Ishikawa (cell line): Measurements from ENCODE around the gene MLLT1.

ENCODE experiments used
- CEBPB ChIP-seq: IDR thresholded peaks from 2 replicates; pipeline ENCODE4 v1.6.1; 2012
- EGR1 ChIP-seq: IDR thresholded peaks from 2 replicates; pipeline ENCODE4 v1.6.1; 2012
- EP300 ChIP-seq: IDR thresholded peaks from 2 replicates; pipeline ENCODE4 v1.6.1; 2012; ENCODE audit warnings: borderline replicate concordance
- FOXM1 ChIP-seq: IDR thresholded peaks from 2 replicates; pipeline ENCODE4 v1.6.1; 2012; ENCODE audit warnings: low read depth, borderline replicate concordance
- NFIC ChIP-seq: IDR thresholded peaks from 2 replicates; pipeline ENCODE4 v1.6.1; 2012
- RAD21 ChIP-seq: IDR thresholded peaks from 2 replicates; pipeline ENCODE4 v1.6.1; 2012; ENCODE audit warnings: low read depth
- TAF1 ChIP-seq: IDR thresholded peaks from 2 replicates; pipeline ENCODE4 v1.6.1; 2012; ENCODE audit warnings: low read depth, mild to moderate bottlenecking
- TCF12 ChIP-seq: IDR thresholded peaks from 2 replicates; pipeline ENCODE4 v1.6.1; 2012; ENCODE audit warnings: low read depth
- TEAD4 ChIP-seq: IDR thresholded peaks from 2 replicates; pipeline ENCODE4 v1.6.1; 2012
- YY1 ChIP-seq: IDR thresholded peaks from 2 replicates; pipeline ENCODE4 v1.6.1; 2012; ENCODE audit warnings: low read depth
- ZBTB7A ChIP-seq: IDR thresholded peaks from 2 replicates; pipeline ENCODE4 v1.6.1; 2012; ENCODE audit warnings: low read depth
- TF ChIP-seq, protein P1 (sequence below): IDR thresholded peaks from 2 replicates; pipeline ENCODE4 v1.6.1; 2012; ENCODE audit warnings: low read depth, mild to moderate bottlenecking
- TF ChIP-seq, protein P2 (sequence below): IDR thresholded peaks from 2 replicates; pipeline ENCODE4 v1.6.1; 2012

DNA sequence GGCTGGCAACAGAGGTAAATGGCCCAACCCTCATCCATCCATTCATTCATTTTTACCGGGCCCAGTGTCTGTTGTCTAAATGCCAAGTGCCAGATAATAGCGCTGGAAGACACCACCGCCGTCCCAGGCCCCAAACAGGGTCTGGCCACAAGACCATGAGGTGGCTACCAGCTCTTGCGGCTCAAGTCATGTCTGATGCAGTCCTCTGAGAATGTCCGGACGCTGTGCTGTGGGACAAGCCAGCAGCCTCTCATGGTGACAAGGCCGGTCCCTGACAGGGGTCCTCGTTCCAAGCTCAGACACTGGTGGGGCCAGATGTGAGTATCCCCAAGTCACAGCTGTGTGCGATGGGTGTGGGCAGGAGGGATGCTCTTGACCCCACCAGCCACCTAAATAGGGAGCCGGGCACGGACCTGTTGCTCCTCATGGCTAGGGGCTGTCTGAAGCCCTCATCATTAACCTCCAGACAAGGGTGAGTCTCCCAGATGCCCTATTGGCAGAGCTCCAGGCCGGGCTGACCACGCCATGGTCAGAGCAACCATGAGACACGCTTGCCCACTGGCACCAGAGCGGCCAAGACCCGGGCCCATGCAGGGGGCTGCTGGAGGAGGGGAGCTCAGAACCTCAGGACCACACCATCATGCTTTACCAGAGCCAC is 58.4 kb downstream of the MLLT1 start:
- TF ChIP-seq TAF1: no peak
- no peak for TF ChIP-seq EP300
- no peak for TF ChIP-seq YY1
- no peak for TF ChIP-seq RAD21
- TF ChIP-seq FOXM1: no peak
- TF ChIP-seq, protein P1, sequence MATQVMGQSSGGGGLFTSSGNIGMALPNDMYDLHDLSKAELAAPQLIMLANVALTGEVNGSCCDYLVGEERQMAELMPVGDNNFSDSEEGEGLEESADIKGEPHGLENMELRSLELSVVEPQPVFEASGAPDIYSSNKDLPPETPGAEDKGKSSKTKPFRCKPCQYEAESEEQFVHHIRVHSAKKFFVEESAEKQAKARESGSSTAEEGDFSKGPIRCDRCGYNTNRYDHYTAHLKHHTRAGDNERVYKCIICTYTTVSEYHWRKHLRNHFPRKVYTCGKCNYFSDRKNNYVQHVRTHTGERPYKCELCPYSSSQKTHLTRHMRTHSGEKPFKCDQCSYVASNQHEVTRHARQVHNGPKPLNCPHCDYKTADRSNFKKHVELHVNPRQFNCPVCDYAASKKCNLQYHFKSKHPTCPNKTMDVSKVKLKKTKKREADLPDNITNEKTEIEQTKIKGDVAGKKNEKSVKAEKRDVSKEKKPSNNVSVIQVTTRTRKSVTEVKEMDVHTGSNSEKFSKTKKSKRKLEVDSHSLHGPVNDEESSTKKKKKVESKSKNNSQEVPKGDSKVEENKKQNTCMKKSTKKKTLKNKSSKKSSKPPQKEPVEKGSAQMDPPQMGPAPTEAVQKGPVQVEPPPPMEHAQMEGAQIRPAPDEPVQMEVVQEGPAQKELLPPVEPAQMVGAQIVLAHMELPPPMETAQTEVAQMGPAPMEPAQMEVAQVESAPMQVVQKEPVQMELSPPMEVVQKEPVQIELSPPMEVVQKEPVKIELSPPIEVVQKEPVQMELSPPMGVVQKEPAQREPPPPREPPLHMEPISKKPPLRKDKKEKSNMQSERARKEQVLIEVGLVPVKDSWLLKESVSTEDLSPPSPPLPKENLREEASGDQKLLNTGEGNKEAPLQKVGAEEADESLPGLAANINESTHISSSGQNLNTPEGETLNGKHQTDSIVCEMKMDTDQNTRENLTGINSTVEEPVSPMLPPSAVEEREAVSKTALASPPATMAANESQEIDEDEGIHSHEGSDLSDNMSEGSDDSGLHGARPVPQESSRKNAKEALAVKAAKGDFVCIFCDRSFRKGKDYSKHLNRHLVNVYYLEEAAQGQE: no peak
- no peak for TF ChIP-seq CEBPB
- TF ChIP-seq, protein P2, sequence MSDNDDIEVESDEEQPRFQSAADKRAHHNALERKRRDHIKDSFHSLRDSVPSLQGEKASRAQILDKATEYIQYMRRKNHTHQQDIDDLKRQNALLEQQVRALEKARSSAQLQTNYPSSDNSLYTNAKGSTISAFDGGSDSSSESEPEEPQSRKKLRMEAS: no peak
- no peak for TF ChIP-seq TEAD4
- no peak for TF ChIP-seq ZBTB7A
- TF ChIP-seq NFIC: no peak
- TF ChIP-seq TCF12: no peak
- no peak for TF ChIP-seq EGR1
